GM12892 (cell line): ENCODE measurements around the gene CYTH4.

Experiments
- POLR2A ChIP-seq: IDR thresholded peaks from 2 replicates; pipeline ENCODE4 v1.6.1; 2011; ENCODE audit warnings: low read depth, low read length, control low read depth
- POLR2AphosphoS5 ChIP-seq: IDR thresholded peaks from 2 replicates; pipeline ENCODE4 v1.6.1; 2011; ENCODE audit warnings: low read depth, low read length, control low read depth
- TAF1 ChIP-seq: IDR thresholded peaks from 2 replicates; pipeline ENCODE4 v1.6.1; 2011; ENCODE audit warnings: low read depth, mild to moderate bottlenecking, control low read depth, low read length, borderline replicate concordance

DNA sequence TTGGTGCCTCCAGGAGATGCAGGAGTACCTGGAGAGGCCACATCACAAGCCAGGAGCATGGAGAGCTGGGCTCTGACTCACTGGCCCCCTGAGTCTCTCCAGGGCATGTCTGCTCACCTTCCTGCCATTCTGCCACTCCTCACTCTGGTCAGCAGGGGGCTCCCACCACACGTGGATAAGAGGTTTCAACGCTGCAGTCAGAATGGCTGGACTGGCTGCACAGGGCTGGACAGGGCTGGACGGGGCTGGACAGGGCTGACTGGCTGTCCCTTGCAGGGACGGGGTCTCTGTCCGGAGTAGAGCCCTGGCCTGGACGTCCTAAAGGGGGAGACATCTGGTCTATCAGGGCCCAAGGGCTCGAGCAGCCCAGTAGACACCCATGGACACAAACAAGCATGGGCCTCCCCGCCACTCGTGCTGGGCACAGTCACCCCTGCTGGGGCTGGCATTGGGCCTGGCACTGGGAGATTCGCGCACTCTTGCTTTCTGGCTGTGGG, 34.6 kb downstream of the CYTH4 start:
- TF ChIP-seq POLR2AphosphoS5 (no peak), POLR2A (no peak), TAF1 (no peak)
